NCI-H146 treated with DMSO at 0.1 percent for 48 hours (cell line): ENCODE measurements around the gene NEK2.
"Not testable (repeated sequence)": the region's sequence is repeated elsewhere in the genome, so short reads cannot be mapped to it uniquely, and the experiment has no call there.

Source experiments
- DNase-seq: peaks from one replicate; lab custom pipeline; 2025; ENCODE audit not compliant: unreplicated experiment; lab: John Stamatoyannopoulos, UW

Gene NEK2

DNA sequence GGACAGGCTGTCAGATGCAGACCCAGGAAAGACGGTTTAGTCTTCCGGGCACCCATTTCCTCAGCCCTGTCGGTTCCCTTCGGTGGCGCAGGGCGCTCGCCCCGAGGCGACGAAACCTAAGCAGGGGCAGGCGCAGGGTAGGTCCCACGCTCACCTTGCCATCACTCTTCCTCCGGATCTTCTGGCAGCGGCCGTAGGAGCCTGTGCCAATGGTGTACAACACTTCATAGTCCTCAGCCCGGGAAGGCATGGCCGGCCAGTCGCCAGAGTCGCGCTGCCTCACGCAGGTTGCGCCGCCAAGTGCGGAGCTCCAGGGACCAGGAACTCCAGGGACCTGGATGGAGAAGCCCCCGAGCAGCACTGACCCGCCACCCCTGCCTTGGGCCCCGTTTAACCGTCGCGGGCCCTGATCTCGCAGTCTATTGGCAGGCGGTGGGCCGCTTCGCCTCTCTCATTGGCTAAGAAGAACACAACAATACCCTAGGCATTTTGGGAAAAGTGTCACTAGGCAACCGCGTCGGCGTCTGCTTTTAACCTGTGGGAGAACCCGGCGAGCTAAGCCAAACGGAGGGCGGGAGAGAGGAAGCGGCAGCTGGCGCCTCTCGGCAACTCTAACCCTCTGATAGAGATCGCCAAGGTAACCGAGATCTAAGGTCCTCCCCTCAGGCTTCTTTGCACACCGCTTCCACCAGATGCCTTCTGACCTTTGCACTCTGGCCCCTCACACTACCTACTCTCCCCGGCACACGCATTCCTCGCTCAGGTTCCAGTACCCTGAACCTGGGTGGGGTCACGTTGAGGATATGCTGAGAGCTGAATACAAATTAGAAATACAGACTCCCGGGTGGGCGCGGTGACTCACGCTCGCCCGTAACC, at the start of gene NEK2:
TSS of gene NEK2 (minus strand) at position 392 of the 876 bp plus-strand sequence. CDS start at position 250, 142 bp downstream.
- peak; percentile 96 for DNase-seq

DNA sequence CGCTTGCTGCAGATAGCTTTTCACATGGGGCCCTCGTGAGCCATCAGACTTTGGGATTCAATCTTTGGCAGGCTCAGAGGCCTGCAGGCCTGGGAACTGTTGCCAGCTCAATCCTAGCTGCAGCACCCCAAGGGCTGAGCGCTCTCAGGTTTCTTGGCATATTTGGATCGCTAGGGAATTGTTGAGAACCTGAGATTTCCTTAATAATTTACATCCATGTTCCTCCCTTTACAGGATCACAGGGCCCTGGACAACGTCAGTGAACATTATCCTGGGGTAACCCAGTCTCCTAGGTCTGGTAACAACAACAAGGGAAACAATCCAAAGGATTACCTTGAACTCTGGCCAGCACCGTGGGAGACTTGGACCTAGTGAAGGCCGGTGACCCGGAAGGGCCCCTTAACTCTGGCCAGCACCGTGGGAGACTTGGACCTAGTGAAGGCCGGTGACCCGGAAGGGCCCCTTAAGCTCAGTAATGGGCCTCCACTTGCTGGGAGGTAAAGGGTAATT, 49.3 kb upstream of the NEK2 start:
- no peak for DNase-seq

DNA sequence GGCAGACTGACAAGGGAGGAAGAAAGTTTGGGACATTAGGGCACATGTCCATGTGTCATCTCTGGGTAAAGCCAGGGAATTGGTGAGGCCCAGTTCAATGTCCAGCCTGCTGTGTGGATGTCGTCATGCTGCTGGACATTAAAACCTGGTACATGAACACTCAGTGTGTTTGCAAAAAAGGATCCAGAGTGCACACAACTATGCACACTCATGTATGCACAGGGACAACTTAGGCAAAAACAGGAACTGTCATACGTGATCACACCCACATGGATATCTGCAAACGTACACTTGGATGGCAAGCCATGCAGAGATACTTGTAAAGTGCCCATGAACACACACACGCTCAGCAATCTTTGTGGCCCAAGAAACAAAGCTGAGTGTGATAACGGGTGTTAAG, 47.9 kb upstream of the NEK2 start:
- DNase-seq = no peak

DNA sequence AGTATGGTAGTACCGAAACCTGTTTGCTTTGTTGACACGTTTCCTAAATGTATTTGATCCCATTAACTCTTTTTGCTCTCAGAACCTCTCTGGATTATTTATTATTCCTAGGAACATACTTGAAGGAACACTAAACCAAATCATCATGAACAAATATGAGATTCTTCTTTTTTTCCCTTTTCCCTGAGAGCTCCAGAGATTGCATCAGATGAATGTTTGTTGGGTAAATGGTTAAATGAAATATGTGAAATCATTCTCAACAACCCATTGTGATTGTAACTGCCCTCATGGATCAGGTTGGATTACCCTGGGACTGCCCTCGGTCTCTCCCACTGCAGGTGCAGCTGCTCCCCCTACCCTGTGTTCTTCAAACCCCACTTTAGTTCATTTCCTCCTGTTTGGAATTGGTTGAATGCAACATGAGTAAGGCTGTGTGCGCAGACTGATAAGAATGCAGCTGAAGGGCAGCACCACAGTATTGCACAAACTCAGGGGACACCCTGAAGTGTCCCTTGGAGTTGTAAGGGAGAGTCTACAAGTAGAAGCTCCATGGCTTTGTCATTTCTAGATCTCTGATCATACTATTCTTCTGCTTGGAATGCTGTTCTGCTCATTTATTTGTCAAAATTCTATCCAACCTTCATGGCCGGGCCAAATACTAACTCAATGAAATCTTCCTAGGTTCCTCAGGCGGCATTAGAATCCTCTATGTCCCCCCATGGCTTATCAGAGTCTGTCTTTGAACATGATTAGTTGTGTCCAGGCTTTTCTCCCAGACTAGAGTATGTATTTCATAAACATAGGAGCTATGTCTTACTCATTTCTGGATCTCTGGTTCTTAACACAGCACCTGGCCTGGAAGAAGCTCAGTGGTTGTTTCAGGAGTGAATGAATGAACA, 47.1 kb upstream of the NEK2 start:
- no peak for DNase-seq

DNA sequence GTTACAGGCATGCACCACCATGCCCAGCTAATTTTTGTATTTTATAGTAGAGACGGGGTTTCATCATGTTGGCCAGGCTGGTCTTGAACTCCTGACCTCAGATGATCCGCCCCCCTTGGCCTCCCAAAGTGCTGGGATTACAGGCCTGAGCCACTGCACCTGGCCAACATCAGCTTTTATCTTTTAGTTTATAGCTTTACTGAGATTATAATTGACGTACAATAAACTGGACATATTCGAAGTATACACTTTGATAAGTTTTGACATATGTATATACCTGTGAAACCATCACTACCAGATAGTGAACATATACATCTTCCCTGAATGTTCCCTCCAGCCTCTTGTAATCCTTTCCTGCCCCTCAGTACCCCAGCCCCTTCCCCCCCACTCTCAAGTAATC, 41.1 kb upstream of the NEK2 start:
- DNase-seq = not testable (repeated sequence)

DNA sequence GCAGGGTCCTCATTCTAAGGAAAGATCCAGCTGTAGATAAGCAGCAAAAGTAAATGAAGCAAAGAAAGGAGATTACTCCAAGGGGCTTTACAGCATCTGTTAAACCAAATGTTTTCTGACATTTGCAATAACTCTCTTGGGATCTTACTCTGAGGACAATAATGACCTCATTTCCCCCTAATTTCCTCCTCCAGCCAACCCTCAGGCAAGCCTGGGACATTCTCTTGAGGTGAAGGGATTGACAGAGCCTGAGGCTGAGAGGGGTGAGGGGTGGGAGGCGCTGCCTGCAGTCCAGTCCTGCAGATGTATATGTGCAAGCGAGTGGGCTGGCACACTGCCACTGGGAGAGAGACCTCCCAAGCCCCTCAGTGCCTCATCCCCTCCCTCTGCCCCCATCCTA, 40.5 kb upstream of the NEK2 start:
- no peak for DNase-seq

DNA sequence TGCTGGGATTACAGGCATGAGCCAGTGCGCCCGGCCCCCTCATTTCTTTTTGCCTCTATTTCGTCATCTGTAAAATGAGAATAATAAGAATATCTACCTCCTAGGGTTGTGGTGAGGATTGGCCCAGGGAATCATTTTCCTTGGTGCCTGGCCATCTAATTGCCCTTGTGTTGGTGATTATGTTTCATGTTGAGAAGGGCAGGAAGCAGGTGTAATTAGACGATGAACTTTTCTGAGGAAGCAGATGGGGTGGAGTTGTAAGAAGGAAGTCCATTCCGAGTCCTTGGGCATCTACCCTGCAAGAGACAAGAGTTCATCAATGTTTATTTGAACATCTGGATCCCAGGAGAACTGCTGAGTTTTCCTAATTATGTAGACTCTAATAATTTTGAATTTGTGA, 38.7 kb upstream of the NEK2 start:
- no peak for DNase-seq

DNA sequence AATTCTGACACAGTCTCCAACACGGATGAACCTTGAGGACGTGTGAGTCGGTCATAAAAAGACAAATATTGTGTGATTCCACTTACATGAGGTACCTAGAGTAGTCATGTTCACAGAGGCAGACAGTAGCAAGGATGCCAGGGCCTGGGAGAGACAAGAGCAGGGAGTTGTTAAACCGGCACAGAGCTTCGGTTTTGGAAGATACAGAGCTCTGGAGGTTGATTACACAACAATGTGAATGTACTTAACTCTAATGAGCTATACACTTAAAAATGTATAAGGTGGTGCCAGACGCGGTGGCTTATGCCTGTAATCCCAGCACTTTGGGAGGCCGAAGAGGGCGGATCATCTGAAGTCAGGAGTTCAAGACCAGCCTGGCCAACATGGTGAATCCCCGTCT, 37.8 kb upstream of the NEK2 start:
- DNase-seq = no peak

DNA sequence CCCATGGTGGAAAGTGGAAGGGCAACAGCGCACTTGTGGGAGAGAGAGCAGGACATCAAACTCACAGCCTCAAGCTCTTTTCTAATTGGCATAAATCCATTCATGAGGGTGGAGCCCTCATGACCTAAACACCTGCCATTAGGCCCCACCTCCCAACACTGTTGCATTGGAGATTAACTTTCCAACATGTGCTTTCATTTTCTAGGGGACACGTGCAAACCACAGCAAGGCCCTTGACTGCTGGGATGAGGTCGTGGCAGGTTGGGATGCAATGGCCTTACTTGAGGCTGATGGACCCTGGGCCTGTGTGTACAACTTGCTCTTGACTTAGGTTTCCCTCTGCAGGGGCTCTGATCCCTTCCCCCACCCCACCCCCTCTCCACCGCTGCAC, 35.9 kb upstream of the NEK2 start:
- DNase-seq = no peak

DNA sequence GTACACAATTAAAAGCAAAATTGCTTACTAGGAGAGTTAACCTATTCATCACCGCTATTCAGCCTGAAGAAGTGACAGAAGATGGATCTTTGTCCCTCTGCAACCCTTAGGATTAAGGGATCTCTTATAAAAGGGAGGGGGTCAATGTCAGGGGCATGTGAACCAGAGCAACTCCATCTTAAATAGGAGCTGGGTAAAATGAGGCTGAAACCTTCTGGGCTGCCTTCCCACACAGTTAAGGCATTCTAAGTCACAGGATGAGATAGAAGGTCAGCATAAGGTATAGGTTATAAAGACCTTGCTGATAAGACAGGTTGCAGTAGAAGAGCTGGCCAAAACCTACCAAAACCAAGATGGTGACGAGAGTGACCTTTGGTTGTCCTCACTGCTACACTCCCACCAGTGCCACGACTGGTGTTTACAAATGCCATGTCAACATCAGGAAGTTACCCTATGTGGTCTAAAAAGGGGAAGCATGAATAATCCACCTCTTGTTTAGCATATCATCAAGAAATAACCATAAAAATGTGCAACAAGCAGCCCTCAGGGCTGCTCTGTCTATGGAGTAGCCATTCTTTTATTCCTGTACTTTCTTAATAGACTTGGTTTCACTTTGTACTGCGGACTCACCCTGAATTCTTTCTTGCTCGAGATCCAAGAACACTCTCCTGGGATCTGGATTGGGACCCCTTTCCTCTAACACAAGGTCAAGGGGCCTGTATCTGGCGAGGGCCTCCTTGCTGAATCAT, 35.3 kb upstream of the NEK2 start:
- DNase-seq = no peak

DNA sequence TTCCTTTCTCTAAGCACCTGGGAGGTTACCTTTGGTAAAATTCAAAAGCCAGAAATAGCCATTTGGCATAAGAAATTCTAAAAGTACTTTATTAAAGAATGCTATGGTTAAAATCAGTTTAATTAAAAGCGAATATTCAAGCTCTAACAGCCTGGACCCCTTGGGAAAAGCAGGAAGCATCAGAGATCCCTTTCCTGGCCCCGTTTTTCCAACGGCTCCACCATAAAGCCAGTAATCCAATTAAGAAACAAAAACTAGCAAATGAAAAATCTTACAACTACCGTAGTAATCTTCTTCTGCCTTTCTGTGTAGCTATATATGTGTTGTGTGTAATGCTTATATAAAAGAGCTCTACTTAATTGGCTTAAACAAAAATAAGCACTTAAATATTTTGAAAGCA, 33.5 kb upstream of the NEK2 start:
- DNase-seq = no peak

DNA sequence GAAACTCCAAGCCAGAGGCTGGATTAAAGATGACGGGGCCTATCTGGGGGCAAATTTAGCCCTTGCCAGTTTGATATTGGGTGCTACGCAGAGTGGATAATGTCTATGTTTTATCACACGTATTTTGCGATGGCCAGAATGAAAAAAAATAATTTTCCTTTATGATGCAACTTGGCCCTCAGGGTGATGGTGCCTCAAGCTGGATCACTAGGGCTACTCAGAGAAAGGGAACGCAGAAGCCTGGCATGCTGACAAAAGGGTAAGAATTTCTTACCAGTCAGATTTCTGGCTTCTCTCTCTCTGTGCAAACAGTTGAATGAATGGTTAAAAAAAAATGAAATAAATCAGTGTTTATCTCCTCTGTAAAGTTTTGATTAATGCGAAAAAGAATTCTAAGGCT, 32.6 kb upstream of the NEK2 start:
- no peak for DNase-seq

DNA sequence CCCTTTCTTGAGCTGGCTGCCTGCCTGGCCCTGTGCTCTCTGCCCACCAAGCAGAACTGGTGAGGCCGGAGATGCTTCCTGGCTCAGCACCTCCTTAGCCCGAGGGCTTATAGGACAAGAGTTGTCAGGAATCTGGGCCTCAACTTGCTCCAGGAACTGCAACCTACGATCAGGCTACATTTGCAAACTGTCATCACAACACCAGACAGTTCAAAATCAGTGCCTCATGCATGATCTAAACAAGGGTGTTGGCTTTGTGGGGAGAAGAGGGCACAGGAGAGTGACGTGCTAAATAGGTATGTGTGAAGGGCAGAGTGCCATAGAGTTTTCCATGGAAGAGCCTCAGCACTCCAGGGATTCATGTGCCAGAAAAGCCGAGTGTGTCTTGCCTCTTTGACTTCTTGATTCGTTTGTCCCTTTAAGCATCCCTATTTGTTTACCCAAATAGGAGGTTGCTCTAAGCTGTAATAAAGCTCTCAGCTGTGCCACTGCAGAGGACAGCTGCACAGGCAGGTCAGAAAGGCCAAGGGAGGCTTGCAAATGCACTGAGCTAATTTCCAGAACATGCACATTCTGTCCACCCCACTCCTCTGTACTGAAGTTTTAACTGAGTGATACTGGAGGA, 30.2 kb upstream of the NEK2 start:
- DNase-seq = no peak

DNA sequence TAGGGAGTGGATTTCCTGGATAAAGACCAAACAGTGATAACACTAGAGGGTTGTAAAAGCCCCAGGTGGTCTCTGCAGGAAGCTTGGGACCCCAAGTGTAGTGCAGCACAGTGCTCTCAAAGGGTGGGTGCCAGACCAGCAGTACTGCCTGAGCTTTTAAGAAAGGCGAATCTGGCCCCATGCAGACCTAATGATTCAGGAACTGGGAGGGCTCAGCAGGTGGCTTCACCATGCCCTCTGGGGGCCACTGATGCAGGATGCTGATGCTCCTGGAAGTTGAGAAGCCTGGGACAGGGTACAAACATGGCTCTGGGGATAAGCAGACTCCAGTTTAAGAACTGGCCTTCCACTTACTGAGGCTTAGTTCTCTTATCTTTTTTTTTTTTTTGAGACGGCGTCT, 29.1 kb upstream of the NEK2 start:
- DNase-seq = no peak

DNA sequence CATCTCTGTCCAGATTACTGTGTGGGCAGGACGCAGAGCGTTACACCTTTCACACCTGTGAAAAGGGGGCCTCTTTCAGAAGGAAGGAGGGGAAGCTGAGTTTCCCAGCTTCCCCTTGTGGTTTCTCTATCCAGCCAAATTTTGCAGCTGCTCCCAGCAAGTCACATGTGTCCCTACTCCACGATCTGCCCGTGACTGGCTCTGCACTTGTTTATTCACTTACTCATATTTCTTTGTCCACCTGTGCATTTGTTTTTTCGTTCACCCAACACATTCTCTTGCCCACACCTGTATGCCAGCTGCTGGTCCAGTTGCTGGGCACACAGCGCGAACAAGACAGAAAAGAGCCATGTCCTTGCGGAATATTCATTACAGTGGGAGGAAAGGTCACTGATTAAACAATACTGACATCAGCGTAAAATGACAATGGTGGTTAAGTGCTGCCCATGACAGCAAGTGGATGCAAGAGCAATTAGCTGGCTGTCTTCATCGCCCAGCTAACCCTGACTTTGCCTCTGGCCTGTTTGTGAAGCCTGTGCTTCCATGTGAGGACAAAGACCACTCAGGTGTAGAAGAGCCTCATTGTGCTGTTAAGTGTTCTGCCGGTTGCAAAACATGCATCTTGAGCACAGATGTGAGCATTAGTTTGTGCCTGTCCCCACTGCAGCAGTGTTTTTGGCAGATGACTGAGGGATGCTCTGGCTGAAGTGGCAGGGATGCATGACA, 28.6 kb upstream of the NEK2 start:
- DNase-seq = peak; percentile 66

DNA sequence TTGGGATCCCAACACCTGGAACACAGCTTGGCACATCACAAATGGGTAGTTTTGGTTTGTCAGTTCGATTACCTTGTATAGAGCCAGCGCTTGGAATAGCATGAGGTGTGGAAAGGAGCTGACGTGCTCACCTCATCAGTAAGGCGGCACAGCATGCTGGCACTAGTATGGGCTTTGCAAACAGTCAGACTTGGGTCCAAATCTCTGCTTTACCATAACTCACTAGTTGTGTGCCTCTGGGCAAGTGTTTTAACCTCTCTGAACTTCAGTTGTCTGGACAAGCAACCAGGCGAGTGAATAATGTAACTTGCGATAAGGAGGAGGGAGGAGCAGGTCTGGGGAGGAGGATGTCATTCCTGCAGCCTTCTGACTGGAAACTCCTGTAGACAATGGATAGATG, 26.3 kb upstream of the NEK2 start:
- no peak for DNase-seq

DNA sequence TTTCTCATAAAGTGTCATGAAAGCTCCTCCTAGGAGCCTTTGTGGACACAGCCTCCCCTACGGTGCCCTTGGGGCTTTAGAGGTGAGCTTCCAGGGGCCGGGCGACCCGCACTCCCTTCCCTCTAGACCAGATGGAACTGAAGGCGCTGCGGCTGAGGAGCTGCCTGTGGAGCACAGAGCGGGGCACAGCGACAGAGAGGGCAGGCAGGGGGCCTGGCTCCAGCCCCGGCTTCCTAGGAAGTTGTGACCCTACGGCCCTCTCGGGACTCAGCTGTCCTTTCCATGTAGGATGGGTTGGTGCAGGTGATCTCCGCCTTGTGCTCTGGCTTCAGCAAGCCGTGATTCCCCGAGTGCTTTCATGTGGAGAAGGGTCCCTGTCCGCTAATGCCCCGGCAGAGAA, 23.6 kb upstream of the NEK2 start:
- no peak for DNase-seq

DNA sequence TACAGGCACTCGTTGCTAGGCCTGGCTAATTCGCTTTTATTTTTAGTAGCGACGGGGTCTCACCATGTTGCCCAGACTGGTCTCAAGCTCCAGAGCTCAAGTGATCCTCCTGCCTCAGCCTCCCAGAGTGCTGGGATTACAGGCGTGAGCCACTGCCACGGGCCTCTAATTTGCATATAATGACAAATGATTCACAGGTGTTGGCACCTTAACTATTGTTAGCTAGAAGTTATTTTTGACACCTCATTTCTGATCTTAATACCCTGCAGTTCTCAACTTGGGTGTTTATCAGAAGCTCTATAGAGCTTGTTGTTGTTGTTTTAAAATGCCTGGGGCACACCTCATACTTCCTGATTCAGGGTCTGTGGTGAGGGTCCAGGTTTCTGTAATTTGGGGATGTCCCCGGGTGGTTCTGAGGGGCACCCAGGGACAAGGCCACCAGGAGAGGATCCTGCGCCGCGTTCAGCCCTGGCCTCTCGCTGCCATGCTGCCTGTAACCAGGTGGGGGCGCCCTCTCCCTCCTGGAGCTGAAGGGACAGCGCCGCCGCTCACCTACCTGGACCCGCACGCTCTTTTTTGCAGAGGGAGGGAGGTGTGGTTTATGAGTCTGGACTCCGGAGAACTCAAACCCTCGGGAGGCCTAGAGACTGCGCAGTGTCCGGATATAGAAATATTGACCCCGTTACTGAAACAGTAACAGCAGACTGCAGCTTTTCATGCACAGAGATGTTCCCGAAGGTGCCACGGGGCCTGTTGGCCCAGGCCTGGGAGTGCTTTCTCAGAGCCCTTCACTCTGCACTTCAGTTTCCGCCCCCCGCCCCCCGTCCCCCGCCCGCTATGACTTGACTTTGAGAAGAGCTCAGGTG, 23.0 kb upstream of the NEK2 start:
- DNase-seq = peak; percentile 40

DNA sequence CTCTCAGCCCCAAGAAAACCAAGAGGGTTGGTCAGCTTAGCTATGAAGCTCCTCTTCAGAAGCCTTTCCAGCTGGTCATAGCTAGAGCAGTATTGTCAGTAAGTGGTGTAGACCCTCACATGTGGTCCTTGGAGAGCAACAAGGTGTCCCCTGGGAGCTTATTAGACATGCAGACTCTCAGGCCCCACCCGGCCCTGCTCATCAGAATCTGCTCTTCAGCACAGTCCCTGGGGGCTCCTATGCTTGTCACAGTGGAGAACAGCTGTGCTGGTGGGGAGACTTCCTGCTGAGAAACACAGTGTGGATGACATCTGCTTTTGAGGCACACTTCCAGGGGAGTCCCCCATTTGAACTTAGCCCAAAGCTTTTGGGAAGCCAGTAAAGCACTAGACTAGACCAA, 21.9 kb upstream of the NEK2 start:
- DNase-seq = no peak
